WTC11 (cell line): ENCODE results near the gene GAK. TPM values are rescaled to one million over a fixed set of nuclear protein-coding genes. Genes with fewer than 3 reads are reported as not detected.

Source experiments
- ATAC-seq: fragments of 200-7000 bp; cut with Tn5 transposase; 2 replicates; pipeline ENCODE4 v1.10.0; 2021; ENCODE audit warnings: mild to moderate bottlenecking, moderate library complexity
- CTCF ChIA-PET: fragments of 300-600 bp; sonication (Branson Sonifier 250); formaldehyde crosslinking; loops from one replicate; lab custom pipeline; 2021; ENCODE audit warnings: antibody characterized with exemption; lab: Charles Lee
- POLR2A ChIA-PET: fragments of 350-600 bp; sonication (Branson Sonifier 250); formaldehyde crosslinking; loops from one replicate; lab custom pipeline; 2021; ENCODE audit warnings: antibody characterized with exemption; lab: Charles Lee
- DNase-seq: peaks from one replicate; pipeline ENCODE4 v3.0.0; 2021; ENCODE audit warnings: low spot score
- H3K27ac Mint-ChIP-seq: 2 replicates; pipeline ENCODE4 v1.8.0; 2021; ENCODE audit warnings: mixed read lengths
- H3K27me3 Mint-ChIP-seq: 2 replicates; pipeline ENCODE4 v1.8.0; 2021; ENCODE audit warnings: low read depth, mild to moderate bottlenecking, moderate library complexity, mixed read lengths
- H3K36me3 Mint-ChIP-seq: 2 replicates; pipeline ENCODE4 v1.8.0; 2021; ENCODE audit warnings: mixed read lengths
- H3K4me1 Mint-ChIP-seq: 2 replicates; pipeline ENCODE4 v1.8.0; 2022; ENCODE audit warnings: mixed read lengths
- H3K4me3 Mint-ChIP-seq: 2 replicates; pipeline ENCODE4 v1.8.0; 2021; ENCODE audit warnings: mild to moderate bottlenecking, moderate library complexity, mixed read lengths
- H3K9me3 Mint-ChIP-seq: 2 replicates; pipeline ENCODE4 v1.8.0; 2021; ENCODE audit warnings: mixed read lengths
- GABPB1 ChIP-seq: sonication (generic); formaldehyde crosslinking; IDR thresholded peaks from 2 replicates; pipeline ENCODE4 v1.8.1; 2023; ENCODE audit warnings: mild to moderate bottlenecking, missing genetic modification reagents
- TP53 ChIP-seq: sonication (generic); formaldehyde crosslinking; IDR thresholded peaks from 2 replicates; pipeline ENCODE4 v1.8.1; 2023; ENCODE audit warnings: mild to moderate bottlenecking, missing genetic modification reagents
- ZNF317 ChIP-seq: sonication (generic); formaldehyde crosslinking; IDR thresholded peaks from 2 replicates; pipeline ENCODE4 v1.8.1; 2023; ENCODE audit warnings: low read depth, mild to moderate bottlenecking, moderate library complexity, missing genetic modification reagents, borderline replicate concordance
- total RNA-seq: library from RNA; stranded (reverse); gene quantifications from 3 replicates; pipeline ENCODE4 v1.2.3, GENCODE V29; 2021
- TF ChIP-seq, protein P1 (sequence below): fragments of 200-600 bp; IDR thresholded peaks from 2 replicates; pipeline ENCODE4 v1.8.0; 2022; ENCODE audit warnings: antibody characterized with exemption
- TF ChIP-seq, protein P2 (sequence below): sonication (generic); formaldehyde crosslinking; IDR thresholded peaks from 2 replicates; pipeline ENCODE4 v1.8.0; 2023; ENCODE audit warnings: mild to moderate bottlenecking, missing genetic modification reagents
- TF ChIP-seq, protein P3 (sequence below): fragments of 250-450 bp; sonication (Bioruptor Pico); conservative IDR thresholded peaks from 2 replicates; pipeline ENCODE4 v1.9.0; 2021; ENCODE audit warnings: mild to moderate bottlenecking
- TF ChIP-seq, protein P4 (sequence below): sonication (generic); formaldehyde crosslinking; conservative IDR thresholded peaks from 2 replicates; pipeline ENCODE4 v1.8.1; 2023; ENCODE audit warnings: mild to moderate bottlenecking, low read depth, missing genetic modification reagents, moderate library complexity
- TF ChIP-seq, protein P5 (sequence below): sonication (generic); formaldehyde crosslinking; IDR thresholded peaks from 2 replicates; pipeline ENCODE4 v1.8.1; 2023; ENCODE audit warnings: mild to moderate bottlenecking, missing genetic modification reagents
- TF ChIP-seq, protein P6 (sequence below): sonication (generic); formaldehyde crosslinking; IDR thresholded peaks from 2 replicates; pipeline ENCODE4 v1.8.1; 2022; ENCODE audit warnings: missing genetic modification reagents, borderline replicate concordance
- TF ChIP-seq, protein P7 (sequence below): fragments of 250-450 bp; sonication (Bioruptor Pico); IDR thresholded peaks from 2 replicates; pipeline ENCODE4 v1.9.0; 2021; ENCODE audit warnings: mild to moderate bottlenecking
- TF ChIP-seq, protein P8 (sequence below): fragments of 250-450 bp; sonication (Bioruptor Pico); IDR thresholded peaks from 2 replicates; pipeline ENCODE4 v2.1.2; 2022; ENCODE audit warnings: mild to moderate bottlenecking, moderate library complexity

GAK gene
- total RNA-seq, 1 experiment from 2014 or later: 121 TPM

DNA sequence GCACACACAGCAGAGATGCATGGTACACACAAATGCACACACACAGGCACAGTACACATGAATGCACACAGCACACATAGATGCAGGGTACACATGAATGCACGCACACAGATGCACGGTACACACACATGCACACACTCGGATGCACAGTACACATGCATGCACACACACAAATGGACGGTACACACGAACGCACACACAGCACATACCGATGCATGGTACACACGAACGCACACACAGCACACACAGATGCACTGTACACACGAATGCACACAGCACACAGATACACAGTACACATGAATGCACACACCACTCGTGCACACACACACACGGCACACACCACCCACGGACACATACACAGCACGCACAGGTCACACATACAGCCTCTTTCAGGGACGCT lies 62.3 kb downstream of the GAK start:
- ChIA-PET POLR2A (no interaction called here), CTCF (no interaction called here)
- no peaks in the 10 kb centered on the region for H3K27me3 Mint-ChIP-seq
- H3K4me3 Mint-ChIP-seq: no peak overlapping the region
- peaks cover 15% of the 10 kb centered on the region for H3K9me3 Mint-ChIP-seq
- no peak for ATAC-seq
- H3K36me3 Mint-ChIP-seq: peaks cover 26% of the 10 kb centered on the region
- no peaks in the 10 kb centered on the region for H3K4me1 Mint-ChIP-seq
- no peak overlapping the region; the same call in 1 of the 2 replicates for H3K27ac Mint-ChIP-seq
- TF ChIP-seq ZNF317 (CRISPR knock-in tag) (no peak), TP53 (CRISPR knock-in tag) (no peak), GABPB1 (CRISPR knock-in tag) (no peak)
- TF ChIP-seq, protein P1, sequence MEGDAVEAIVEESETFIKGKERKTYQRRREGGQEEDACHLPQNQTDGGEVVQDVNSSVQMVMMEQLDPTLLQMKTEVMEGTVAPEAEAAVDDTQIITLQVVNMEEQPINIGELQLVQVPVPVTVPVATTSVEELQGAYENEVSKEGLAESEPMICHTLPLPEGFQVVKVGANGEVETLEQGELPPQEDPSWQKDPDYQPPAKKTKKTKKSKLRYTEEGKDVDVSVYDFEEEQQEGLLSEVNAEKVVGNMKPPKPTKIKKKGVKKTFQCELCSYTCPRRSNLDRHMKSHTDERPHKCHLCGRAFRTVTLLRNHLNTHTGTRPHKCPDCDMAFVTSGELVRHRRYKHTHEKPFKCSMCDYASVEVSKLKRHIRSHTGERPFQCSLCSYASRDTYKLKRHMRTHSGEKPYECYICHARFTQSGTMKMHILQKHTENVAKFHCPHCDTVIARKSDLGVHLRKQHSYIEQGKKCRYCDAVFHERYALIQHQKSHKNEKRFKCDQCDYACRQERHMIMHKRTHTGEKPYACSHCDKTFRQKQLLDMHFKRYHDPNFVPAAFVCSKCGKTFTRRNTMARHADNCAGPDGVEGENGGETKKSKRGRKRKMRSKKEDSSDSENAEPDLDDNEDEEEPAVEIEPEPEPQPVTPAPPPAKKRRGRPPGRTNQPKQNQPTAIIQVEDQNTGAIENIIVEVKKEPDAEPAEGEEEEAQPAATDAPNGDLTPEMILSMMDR: no peak
- TF ChIP-seq, protein P2, sequence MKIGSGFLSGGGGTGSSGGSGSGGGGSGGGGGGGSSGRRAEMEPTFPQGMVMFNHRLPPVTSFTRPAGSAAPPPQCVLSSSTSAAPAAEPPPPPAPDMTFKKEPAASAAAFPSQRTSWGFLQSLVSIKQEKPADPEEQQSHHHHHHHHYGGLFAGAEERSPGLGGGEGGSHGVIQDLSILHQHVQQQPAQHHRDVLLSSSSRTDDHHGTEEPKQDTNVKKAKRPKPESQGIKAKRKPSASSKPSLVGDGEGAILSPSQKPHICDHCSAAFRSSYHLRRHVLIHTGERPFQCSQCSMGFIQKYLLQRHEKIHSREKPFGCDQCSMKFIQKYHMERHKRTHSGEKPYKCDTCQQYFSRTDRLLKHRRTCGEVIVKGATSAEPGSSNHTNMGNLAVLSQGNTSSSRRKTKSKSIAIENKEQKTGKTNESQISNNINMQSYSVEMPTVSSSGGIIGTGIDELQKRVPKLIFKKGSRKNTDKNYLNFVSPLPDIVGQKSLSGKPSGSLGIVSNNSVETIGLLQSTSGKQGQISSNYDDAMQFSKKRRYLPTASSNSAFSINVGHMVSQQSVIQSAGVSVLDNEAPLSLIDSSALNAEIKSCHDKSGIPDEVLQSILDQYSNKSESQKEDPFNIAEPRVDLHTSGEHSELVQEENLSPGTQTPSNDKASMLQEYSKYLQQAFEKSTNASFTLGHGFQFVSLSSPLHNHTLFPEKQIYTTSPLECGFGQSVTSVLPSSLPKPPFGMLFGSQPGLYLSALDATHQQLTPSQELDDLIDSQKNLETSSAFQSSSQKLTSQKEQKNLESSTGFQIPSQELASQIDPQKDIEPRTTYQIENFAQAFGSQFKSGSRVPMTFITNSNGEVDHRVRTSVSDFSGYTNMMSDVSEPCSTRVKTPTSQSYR (CRISPR knock-in tag): no peak
- TF ChIP-seq, protein P3, sequence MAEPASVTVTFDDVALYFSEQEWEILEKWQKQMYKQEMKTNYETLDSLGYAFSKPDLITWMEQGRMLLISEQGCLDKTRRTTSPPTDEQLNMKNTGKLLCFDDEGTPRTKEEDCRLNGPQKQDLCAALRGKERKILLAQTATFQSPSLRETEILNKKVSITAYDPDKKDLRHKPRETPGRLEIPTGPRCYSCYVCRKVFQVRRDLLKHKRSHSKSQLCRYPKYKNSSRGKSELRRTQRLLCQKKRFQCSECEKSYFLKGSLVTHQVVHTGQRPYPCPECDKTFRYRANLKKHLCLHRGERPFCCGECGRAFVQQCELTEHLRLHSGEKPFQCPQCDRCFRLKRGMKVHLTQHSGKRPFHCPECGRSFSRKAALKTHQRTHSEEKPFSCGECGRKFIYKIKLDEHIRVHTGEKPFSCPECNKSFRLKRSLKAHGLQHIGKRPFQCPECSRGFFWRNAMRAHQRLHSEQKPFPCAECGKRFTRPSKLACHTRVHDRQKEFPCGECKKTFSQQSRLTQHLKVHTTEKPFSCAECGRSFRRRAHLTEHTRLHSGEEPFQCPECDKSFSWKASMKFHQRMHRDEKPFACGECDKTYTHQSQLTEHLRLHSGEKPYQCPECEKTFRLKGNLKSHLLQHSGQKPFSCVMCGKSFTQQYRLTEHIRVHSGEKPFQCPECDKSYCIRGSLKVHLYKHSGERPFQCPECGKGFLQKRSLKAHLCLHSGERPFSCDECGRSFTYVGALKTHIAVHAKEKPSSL (CRISPR knock-in tag): no peak
- TF ChIP-seq, protein P4, sequence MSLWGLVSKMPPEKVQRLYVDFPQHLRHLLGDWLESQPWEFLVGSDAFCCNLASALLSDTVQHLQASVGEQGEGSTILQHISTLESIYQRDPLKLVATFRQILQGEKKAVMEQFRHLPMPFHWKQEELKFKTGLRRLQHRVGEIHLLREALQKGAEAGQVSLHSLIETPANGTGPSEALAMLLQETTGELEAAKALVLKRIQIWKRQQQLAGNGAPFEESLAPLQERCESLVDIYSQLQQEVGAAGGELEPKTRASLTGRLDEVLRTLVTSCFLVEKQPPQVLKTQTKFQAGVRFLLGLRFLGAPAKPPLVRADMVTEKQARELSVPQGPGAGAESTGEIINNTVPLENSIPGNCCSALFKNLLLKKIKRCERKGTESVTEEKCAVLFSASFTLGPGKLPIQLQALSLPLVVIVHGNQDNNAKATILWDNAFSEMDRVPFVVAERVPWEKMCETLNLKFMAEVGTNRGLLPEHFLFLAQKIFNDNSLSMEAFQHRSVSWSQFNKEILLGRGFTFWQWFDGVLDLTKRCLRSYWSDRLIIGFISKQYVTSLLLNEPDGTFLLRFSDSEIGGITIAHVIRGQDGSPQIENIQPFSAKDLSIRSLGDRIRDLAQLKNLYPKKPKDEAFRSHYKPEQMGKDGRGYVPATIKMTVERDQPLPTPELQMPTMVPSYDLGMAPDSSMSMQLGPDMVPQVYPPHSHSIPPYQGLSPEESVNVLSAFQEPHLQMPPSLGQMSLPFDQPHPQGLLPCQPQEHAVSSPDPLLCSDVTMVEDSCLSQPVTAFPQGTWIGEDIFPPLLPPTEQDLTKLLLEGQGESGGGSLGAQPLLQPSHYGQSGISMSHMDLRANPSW (CRISPR knock-in tag): no peak
- TF ChIP-seq, protein P5, sequence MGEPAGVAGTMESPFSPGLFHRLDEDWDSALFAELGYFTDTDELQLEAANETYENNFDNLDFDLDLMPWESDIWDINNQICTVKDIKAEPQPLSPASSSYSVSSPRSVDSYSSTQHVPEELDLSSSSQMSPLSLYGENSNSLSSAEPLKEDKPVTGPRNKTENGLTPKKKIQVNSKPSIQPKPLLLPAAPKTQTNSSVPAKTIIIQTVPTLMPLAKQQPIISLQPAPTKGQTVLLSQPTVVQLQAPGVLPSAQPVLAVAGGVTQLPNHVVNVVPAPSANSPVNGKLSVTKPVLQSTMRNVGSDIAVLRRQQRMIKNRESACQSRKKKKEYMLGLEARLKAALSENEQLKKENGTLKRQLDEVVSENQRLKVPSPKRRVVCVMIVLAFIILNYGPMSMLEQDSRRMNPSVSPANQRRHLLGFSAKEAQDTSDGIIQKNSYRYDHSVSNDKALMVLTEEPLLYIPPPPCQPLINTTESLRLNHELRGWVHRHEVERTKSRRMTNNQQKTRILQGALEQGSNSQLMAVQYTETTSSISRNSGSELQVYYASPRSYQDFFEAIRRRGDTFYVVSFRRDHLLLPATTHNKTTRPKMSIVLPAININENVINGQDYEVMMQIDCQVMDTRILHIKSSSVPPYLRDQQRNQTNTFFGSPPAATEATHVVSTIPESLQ (CRISPR knock-in tag): no peak
- TF ChIP-seq, protein P6, sequence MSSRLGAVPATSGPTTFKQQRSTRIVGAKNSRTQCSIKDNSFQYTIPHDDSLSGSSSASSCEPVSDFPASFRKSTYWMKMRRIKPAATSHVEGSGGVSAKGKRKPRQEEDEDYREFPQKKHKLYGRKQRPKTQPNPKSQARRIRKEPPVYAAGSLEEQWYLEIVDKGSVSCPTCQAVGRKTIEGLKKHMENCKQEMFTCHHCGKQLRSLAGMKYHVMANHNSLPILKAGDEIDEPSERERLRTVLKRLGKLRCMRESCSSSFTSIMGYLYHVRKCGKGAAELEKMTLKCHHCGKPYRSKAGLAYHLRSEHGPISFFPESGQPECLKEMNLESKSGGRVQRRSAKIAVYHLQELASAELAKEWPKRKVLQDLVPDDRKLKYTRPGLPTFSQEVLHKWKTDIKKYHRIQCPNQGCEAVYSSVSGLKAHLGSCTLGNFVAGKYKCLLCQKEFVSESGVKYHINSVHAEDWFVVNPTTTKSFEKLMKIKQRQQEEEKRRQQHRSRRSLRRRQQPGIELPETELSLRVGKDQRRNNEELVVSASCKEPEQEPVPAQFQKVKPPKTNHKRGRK (CRISPR knock-in tag): no peak
- TF ChIP-seq, protein P7, sequence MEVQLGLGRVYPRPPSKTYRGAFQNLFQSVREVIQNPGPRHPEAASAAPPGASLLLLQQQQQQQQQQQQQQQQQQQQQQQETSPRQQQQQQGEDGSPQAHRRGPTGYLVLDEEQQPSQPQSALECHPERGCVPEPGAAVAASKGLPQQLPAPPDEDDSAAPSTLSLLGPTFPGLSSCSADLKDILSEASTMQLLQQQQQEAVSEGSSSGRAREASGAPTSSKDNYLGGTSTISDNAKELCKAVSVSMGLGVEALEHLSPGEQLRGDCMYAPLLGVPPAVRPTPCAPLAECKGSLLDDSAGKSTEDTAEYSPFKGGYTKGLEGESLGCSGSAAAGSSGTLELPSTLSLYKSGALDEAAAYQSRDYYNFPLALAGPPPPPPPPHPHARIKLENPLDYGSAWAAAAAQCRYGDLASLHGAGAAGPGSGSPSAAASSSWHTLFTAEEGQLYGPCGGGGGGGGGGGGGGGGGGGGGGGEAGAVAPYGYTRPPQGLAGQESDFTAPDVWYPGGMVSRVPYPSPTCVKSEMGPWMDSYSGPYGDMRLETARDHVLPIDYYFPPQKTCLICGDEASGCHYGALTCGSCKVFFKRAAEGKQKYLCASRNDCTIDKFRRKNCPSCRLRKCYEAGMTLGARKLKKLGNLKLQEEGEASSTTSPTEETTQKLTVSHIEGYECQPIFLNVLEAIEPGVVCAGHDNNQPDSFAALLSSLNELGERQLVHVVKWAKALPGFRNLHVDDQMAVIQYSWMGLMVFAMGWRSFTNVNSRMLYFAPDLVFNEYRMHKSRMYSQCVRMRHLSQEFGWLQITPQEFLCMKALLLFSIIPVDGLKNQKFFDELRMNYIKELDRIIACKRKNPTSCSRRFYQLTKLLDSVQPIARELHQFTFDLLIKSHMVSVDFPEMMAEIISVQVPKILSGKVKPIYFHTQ (CRISPR knock-in tag): no peak
- TF ChIP-seq, protein P8, sequence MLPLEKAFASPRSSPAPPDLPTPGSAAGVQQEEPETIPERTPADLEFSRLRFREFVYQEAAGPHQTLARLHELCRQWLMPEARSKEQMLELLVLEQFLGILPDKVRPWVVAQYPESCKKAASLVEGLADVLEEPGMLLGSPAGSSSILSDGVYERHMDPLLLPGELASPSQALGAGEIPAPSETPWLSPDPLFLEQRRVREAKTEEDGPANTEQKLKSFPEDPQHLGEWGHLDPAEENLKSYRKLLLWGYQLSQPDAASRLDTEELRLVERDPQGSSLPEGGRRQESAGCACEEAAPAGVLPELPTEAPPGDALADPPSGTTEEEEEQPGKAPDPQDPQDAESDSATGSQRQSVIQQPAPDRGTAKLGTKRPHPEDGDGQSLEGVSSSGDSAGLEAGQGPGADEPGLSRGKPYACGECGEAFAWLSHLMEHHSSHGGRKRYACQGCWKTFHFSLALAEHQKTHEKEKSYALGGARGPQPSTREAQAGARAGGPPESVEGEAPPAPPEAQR (CRISPR knock-in tag): no peak
- no peak for DNase-seq
